GM12878 (cell line): Measurements from ENCODE around the gene CHTOP. TPM values are rescaled to one million over a fixed set of nuclear protein-coding genes. Genes with fewer than 3 reads are reported as not detected.

ENCODE experiments used
- ASH2L ChIP-seq: fragments of 300-600, 200-600 bp; sonication (generic); IDR thresholded peaks from 2 replicates; pipeline ENCODE4 v1.6.1; 2017; ENCODE audit warnings: low read depth, mild to moderate bottlenecking, borderline replicate concordance
- ATF3 ChIP-seq: IDR thresholded peaks from 2 replicates; pipeline ENCODE4 v1.6.1; 2011; ENCODE audit warnings: low read depth, mild to moderate bottlenecking, low read length, moderate library complexity, borderline replicate concordance; ENCODE audit errors: extremely low read depth
- CEBPZ ChIP-seq: fragments of 150-350 bp; IDR thresholded peaks from 2 replicates; pipeline ENCODE4 v1.6.1; 2016; ENCODE audit warnings: low read depth, low read length
- CREM ChIP-seq: IDR thresholded peaks from 2 replicates; pipeline ENCODE4 v1.6.1; 2014; ENCODE audit warnings: antibody characterized with exemption, low read depth
- EGR1 ChIP-seq, 2 experiments: IDR thresholded peaks; 1 replicate in 1 of 2; 2 replicates in 1 of 2; pipeline ENCODE4 v1.6.1; 2011 to 2012; ENCODE audit warnings: low read depth in 2 of 2, low read length in 2 of 2, borderline replicate concordance in 1 of 2, mild to moderate bottlenecking in 1 of 2, moderate library complexity in 1 of 2
- HCFC1 ChIP-seq: fragments of 150-350 bp; IDR thresholded peaks from 2 replicates; pipeline ENCODE4 v1.6.1; 2014; ENCODE audit warnings: low read length
- LARP7 ChIP-seq: fragments of 450-650 bp; IDR thresholded peaks from 2 replicates; pipeline ENCODE4 v1.6.1; 2017; ENCODE audit warnings: mild to moderate bottlenecking
- MYC ChIP-seq: IDR thresholded peaks from 2 replicates; pipeline ENCODE4 v1.6.1; 2011; ENCODE audit warnings: mild to moderate bottlenecking, low read length, moderate library complexity, inconsistent platforms; ENCODE audit not compliant: insufficient read depth, insufficient replicate concordance, insufficient read length, severe bottlenecking
- PML ChIP-seq: IDR thresholded peaks from 2 replicates; pipeline ENCODE4 v1.6.1; 2012; ENCODE audit warnings: low read length, inconsistent platforms
- POLR2A ChIP-seq: IDR thresholded peaks from 2 replicates; pipeline ENCODE4 v1.6.1; 2011; ENCODE audit warnings: low read depth, mild to moderate bottlenecking, low read length
- POU2F2 ChIP-seq: IDR thresholded peaks from 3 replicates; pipeline ENCODE4 v1.6.1; 2011; ENCODE audit warnings: low read depth, mild to moderate bottlenecking, low read length, borderline replicate concordance
- RELB ChIP-seq: fragments of 450-650 bp; IDR thresholded peaks from 2 replicates; pipeline ENCODE4 v1.6.1; 2017; ENCODE audit warnings: low read depth, mild to moderate bottlenecking, moderate library complexity
- RFX5 ChIP-seq: IDR thresholded peaks from 2 replicates; pipeline ENCODE4 v1.6.1; 2011; ENCODE audit warnings: low read depth, low read length, improper control_type of control experiment
- SP1 ChIP-seq: IDR thresholded peaks from one replicate; pipeline ENCODE4 v1.6.1; 2011; ENCODE audit warnings: low read depth, low read length
- SREBF2 ChIP-seq: IDR thresholded peaks from 2 replicates; pipeline ENCODE4 v1.6.1; 2012; ENCODE audit warnings: mild to moderate bottlenecking, low read length
- TCF12 ChIP-seq: IDR thresholded peaks from 2 replicates; pipeline ENCODE4 v1.6.1; 2011; ENCODE audit warnings: low read depth, mild to moderate bottlenecking, low read length
- ZBTB4 ChIP-seq: fragments of 450-650 bp; formaldehyde crosslinking; IDR thresholded peaks from 2 replicates; pipeline ENCODE4 v1.4.0; 2022; ENCODE audit warnings: mild to moderate bottlenecking, moderate library complexity
- ZNF24 ChIP-seq: fragments of 450-650 bp; IDR thresholded peaks from 2 replicates; pipeline ENCODE4 v1.6.1; 2017; ENCODE audit warnings: antibody characterized with exemption, mild to moderate bottlenecking
- polyA plus RNA-seq, 11 experiments: library from polyadenylated mRNA; depleted of rRNA in 4 of 11; unstranded in 6 of 11; stranded (reverse) in 5 of 11; fragments of >200 nt; fragmentation: Nextera tagmentation in 4 of 11; fragmentation: Illumina TruSeq in 1 of 11; extraction: Ambion mirVana in 4 of 11; extraction: Trizol in 1 of 11; gene quantifications; 1 replicate in 1 of 11; 2 replicates in 10 of 11; pipeline versions ENCODE4 v1.2.1 to v1.2.3, GENCODE V29; 2011 to 2016; ENCODE audit warnings: inconsistent platforms in 2 of 11, missing spikeins in 2 of 11, low read depth in 1 of 11
- total RNA-seq, 4 experiments: library from RNA; depleted of rRNA in 3 of 4; stranded (reverse); fragments of >200 nt in 3 of 4; fragmentation: Illumina TruSeq in 1 of 4; extraction: Trizol in 1 of 4; gene quantifications; 2 replicates each; pipeline versions ENCODE4 v1.2.1 to v1.2.3, GENCODE V29; 2013 to 2021

CHTOP gene
- total and polyA plus RNA-seq, 10 of the 15 experiments (the other 5 are each of a cell fraction or from before 2014, with no cell fraction given), result 8.4 to 93.8 (median 52.3) TPM

GRCh38 chr1:153658400-153659174, 24.7 kb downstream of the CHTOP start, which contains the start of gene SNAPIN (continued):
- TF ChIP-seq TCF12 (no peak; the same call in 1 of the 2 replicates), POU2F2 (peak; percentile 45; the same call in 2 of the 3 replicates), HCFC1 (peak; percentile 87), EGR1 (IDR thresholded peaks at IDR 0.05; ENCODE audit: borderline replicate concordance in 1 of 2, low read depth in 2 of 2, low read length in 2 of 2) (peak in 1 of 2 experiments; percentile 93; a peak in 2 of 3 replicates), ZNF24 (no peak), ZBTB4 (CRISPR knock-in tag) (no peak), ASH2L (peak; percentile 99), LARP7 (0 out of 2 replicates have a peak, but pooled peaks have one; percentile 24), RFX5 (no peak), SP1 (peak; percentile 68), CREM (peak; percentile 68), CEBPZ (no peak), POLR2A (peak; percentile 87), ATF3 (0 out of 2 replicates have a peak, but pooled peaks have one; percentile 11), RELB (0 out of 2 replicates have a peak, but pooled peaks have one; percentile 32), SREBF2 (no peak), MYC (no peak), PML (peak; percentile 89)
